Choroid plexus epithelial cell (primary cell): ENCODE results near the gene RAB11FIP2.

ENCODE experiments used
- DNase-seq: peaks from one replicate; pipeline ENCODE4 v3.0.0-alpha.2; 2010; ENCODE audit warnings: low read depth
- H3K4me3 ChIP-seq: 2 replicates; pipeline ENCODE4 v1.5.1; 2011; ENCODE audit warnings: low read depth, mild to moderate bottlenecking, control low read depth, low read length, moderate library complexity
- CTCF ChIP-seq: conservative IDR thresholded peaks from 2 replicates; pipeline ENCODE4 v1.5.1; 2011; ENCODE audit warnings: low read depth, mild to moderate bottlenecking, control low read depth, inconsistent platforms, low read length, moderate library complexity

Gene RAB11FIP2

GRCh38 chr10:118002581-118002980 lies 44.2 kb downstream of the RAB11FIP2 start:
- no peak for TF ChIP-seq CTCF
- peak; percentile 57 for DNase-seq
- H3K4me3 ChIP-seq = no peak overlapping the region

GRCh38 chr10:117997673-117998072 lies 49.1 kb downstream of the RAB11FIP2 start:
- peak; percentile 74 for DNase-seq
- H3K4me3 ChIP-seq = no peak overlapping the region
- no peak for TF ChIP-seq CTCF

GRCh38 chr10:117996709-117997108 lies 50.0 kb downstream of the RAB11FIP2 start:
- DNase-seq = no peak
- TF ChIP-seq CTCF = no peak
- H3K4me3 ChIP-seq = no peak overlapping the region

GRCh38 chr10:117994771-117995170 lies 52.0 kb downstream of the RAB11FIP2 start:
- no peak overlapping the region for H3K4me3 ChIP-seq
- TF ChIP-seq CTCF = no peak
- no peak for DNase-seq

GRCh38 chr10:117993166-117993565 lies 53.6 kb downstream of the RAB11FIP2 start:
- H3K4me3 ChIP-seq = no peak overlapping the region
- DNase-seq = no peak
- TF ChIP-seq CTCF = no peak

GRCh38 chr10:117991701-117992100 lies 55.0 kb downstream of the RAB11FIP2 start:
- no peak for DNase-seq
- no peak for TF ChIP-seq CTCF
- H3K4me3 ChIP-seq = no peak overlapping the region

GRCh38 chr10:117989962-117990361 lies 56.8 kb downstream of the RAB11FIP2 start:
- DNase-seq = no peak
- H3K4me3 ChIP-seq = no peak overlapping the region
- TF ChIP-seq CTCF = no peak
